ENCODE data around the gene ANKLE1.

The ANKLE1 gene

GRCh38 chr19:17323300-17323963 is 41.7 kb downstream of the ANKLE1 start:
- DNase-seq (ENCODE audit: extremely low spot score, insufficient read length, low read depth) (no peak), FAIRE-seq (no peak)

GRCh38 chr19:17323964-17324332 is 42.2 kb downstream of the ANKLE1 start:
- FAIRE-seq: no peak
- no peak for DNase-seq (ENCODE audit: extremely low spot score, insufficient read length, low read depth)

GRCh38 chr19:17324357-17325114 is 42.8 kb downstream of the ANKLE1 start:
- FAIRE-seq (no peak), DNase-seq (ENCODE audit: extremely low spot score, insufficient read length, low read depth) (no peak)

- DNase-seq (ENCODE audit: extremely low spot score, insufficient read length, low read depth) (no peak), FAIRE-seq (no peak)
Observed at GRCh38 chr19:17325133-17325532, 43.4 kb downstream of the ANKLE1 start.

GRCh38 chr19:17325881-17326594 is 44.3 kb downstream of the ANKLE1 start:
- FAIRE-seq: no peak
- DNase-seq (ENCODE audit: extremely low spot score, insufficient read length, low read depth): no peak

GRCh38 chr19:17326595-17326966 is 44.9 kb downstream of the ANKLE1 start:
- no peak for FAIRE-seq
- no peak for DNase-seq (ENCODE audit: extremely low spot score, insufficient read length, low read depth)

- DNase-seq (ENCODE audit: extremely low spot score, insufficient read length, low read depth) (no peak), FAIRE-seq (no peak)
Observed at GRCh38 chr19:17327068-17327653, 45.5 kb downstream of the ANKLE1 start.

- no peak for DNase-seq (ENCODE audit: extremely low spot score, insufficient read length, low read depth)
- FAIRE-seq: no peak
Observed at GRCh38 chr19:17327654-17328516, 46.2 kb downstream of the ANKLE1 start.

- DNase-seq (ENCODE audit: extremely low spot score, insufficient read length, low read depth): no peak
- FAIRE-seq: no peak
Observed at GRCh38 chr19:17328517-17329365, 47.0 kb downstream of the ANKLE1 start.

- no peak for DNase-seq (ENCODE audit: extremely low spot score, insufficient read length, low read depth)
- no peak for FAIRE-seq
Observed at GRCh38 chr19:17329366-17330261, 47.9 kb downstream of the ANKLE1 start.

GRCh38 chr19:17330262-17331044 is 48.8 kb downstream of the ANKLE1 start:
- FAIRE-seq (no peak), DNase-seq (ENCODE audit: extremely low spot score, insufficient read length, low read depth) (no peak)

GRCh38 chr19:17331045-17331558 is 49.4 kb downstream of the ANKLE1 start:
- no peak for DNase-seq (ENCODE audit: extremely low spot score, insufficient read length, low read depth)
- no peak for FAIRE-seq

- FAIRE-seq (no peak), DNase-seq (ENCODE audit: extremely low spot score, insufficient read length, low read depth) (no peak)
Observed at GRCh38 chr19:17332360-17332676, 50.6 kb downstream of the ANKLE1 start.

- FAIRE-seq (no peak), DNase-seq (ENCODE audit: extremely low spot score, insufficient read length, low read depth) (no peak)
Observed at GRCh38 chr19:17332677-17333581, 51.2 kb downstream of the ANKLE1 start.

- peak; percentile 69 for DNase-seq (ENCODE audit: extremely low spot score, insufficient read length, low read depth)
Observed at GRCh38 chr19:17333611-17334413, 52.1 kb downstream of the ANKLE1 start.

More at GRCh38 chr19:17333611-17334413, 52.1 kb downstream of the ANKLE1 start:
- FAIRE-seq: peak; percentile 73
